HTR-8/SVneo (cell line): ENCODE data around the gene TIMP3.

Experiments used
- DNase-seq: peaks from one replicate; pipeline ENCODE4 v3.0.0; 2011; ENCODE audit warnings: low spot score, mixed read lengths; ENCODE audit not compliant: insufficient read length
- FAIRE-seq: peaks from 2 replicates; lab custom pipeline; 2011; peaks lifted over from hg19 to GRCh38; lab: Jason Lieb, UNC

The TIMP3 gene

GRCh38 chr22:32824531-32825312, 23.2 kb downstream of the TIMP3 start:
- no peak for DNase-seq
- FAIRE-seq, result no peak

DNA sequence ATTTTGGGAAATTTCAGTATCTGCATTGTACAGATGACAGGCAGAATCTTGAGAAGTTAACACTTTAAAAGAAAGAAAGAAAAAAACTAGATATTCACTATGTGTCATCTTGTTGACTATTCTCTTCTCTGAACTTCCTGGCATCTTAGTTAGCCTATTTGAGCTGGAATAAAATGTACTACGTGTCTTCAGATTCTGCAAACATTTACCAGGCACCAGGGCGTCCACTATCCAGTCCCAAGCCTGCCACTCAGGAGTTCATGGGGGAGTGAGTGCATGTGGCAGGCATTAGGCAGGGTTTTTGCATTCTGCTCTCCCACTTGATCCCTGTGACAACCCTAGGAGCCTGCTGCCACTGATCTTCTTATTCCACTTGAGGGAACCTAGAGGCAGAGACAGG, 25.0 kb downstream of the TIMP3 start:
- FAIRE-seq, result no peak
- no peak for DNase-seq

GRCh38 chr22:32827049-32827602, 25.6 kb downstream of the TIMP3 start:
- no peak for DNase-seq
- FAIRE-seq, result no peak

DNA sequence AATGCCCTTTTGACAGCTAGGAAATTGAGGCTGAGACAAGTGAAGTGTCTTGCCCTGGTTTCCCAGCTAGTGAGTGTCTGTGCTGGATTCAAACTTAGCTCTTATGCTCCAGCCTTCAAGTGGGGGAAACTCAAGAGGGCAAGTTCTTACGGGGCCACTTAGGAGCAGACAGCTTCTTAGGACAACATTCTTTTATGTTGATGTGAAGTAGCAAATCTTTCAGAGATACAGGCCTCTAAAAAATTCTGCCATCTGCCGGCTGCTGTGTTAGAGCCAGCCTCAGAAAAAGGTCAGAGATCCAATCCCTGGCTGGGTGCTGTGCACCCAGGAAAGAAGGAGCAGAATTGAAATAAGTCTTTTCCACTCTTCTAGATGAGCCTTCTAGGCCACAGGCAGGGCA, 26.6 kb downstream of the TIMP3 start:
- FAIRE-seq (no peak), DNase-seq (no peak)

GRCh38 chr22:32828561-32828960, 27.1 kb downstream of the TIMP3 start:
- no peak for DNase-seq
- no peak for FAIRE-seq

- DNase-seq (no peak), FAIRE-seq (no peak)
Measured at GRCh38 chr22:32829451-32829851, 27.9 kb downstream of the TIMP3 start.

DNA sequence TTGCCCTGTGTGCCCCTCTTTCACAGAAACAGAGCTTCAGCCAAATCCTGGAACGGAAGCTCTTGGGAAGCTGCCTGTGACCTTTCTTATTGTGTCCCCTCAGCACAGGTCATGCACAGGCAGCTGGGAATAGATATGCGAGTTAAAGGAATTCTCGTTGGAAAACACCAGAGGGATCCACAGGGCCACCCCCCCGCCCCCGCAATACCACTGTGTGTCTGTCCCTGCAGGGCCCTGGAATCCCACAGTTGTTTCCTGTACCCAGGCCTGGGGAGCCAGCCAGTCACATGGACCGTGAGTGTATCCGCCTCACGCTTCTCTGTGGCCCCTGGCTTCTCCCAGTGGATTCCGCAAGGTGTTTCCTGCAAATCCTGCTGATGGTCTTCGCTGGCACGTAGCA, 29.0 kb downstream of the TIMP3 start:
- FAIRE-seq, result no peak

DNA sequence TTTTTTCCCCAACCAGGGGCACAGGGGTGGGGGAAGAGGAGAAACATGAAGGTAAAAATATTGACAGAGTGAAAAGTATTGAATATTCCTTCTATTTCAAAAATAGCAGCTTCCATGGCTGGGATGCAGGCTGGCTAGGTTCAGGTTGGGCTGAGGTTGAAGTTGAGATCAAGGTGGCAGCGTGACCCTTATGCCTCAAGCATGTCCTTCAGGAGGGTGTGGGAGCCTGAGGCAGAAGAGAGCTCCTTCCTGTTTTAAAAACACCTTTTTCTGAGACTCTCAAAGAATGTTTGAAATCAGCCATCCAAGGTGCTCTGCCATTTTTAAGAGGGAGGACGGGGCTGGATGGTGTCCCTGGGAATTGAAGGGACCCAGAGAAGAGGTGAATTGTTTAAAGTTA, 29.5 kb downstream of the TIMP3 start:
- DNase-seq (no peak), FAIRE-seq (no peak)

More for the DNA sequence above, 29.0 kb downstream of the TIMP3 start:
- no peak for DNase-seq

DNA sequence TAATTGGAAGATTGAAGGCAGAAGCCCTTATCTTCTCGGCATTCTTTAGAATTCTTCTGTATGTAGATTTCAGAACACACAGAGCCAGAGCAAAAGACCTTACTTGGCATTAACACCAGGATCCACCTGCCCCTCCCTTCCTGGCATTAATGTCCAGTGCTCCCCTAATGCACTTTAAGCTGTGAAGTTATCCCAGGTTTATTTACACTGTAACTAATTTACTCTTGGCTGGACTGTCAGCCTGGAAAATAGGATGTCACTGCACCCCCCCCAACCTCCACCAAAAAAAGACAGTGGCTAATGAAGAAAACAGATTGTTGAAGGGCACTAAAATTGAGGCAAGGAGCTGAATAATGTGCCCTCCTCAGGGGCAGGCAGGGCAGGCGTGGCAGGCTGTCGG, 30.1 kb downstream of the TIMP3 start:
- no peak for DNase-seq
- no peak for FAIRE-seq

GRCh38 chr22:32832174-32832573, 30.7 kb downstream of the TIMP3 start:
- DNase-seq, result no peak
- no peak for FAIRE-seq

DNA sequence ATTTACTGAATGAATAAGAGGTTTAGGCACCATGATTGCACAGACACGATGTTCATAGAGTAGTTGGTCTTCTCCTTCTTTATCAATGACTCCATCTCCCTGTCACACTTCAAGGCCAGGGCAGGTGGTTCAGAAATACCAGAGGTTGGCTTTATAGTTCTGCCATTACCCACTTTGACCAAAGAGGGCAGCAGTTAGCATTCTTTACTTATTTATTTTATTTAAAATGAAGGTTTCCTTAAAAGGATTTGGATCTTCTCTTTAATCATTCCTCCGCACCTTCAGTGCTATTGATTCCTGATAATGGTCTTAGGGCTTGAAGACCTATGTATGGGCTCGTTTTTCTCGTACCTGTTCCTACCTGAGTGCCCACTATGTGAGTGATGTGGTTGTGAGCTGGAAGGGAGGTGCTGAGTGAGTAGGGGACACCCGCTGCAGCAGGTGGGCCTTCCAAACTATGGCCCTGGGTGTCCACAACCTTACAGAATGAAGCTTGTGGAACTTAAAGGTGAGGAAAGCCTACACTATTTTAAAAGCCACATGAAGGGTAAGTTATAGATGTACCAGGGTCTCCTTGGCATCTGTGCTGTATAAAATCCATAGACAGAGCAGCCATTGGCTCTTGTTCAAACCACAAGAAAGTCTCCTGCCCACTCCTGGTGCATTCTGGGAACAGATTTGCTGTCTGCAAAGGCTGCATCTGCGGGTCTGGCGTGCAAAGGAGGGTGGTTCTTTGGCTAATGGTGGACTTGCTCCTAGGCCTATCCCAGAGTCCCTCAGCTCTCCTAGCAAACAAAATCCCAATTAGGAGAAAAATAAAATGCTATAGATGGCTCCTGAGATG, 35.0 kb downstream of the TIMP3 start:
- FAIRE-seq (no peak), DNase-seq (no peak)

GRCh38 chr22:32837142-32837541, 35.6 kb downstream of the TIMP3 start:
- no peak for DNase-seq
- no peak for FAIRE-seq

- FAIRE-seq (no peak), DNase-seq (no peak)
Measured at GRCh38 chr22:32837803-32838202, 36.3 kb downstream of the TIMP3 start.

- DNase-seq (no peak), FAIRE-seq (no peak)
Measured at GRCh38 chr22:32839831-32840584, 38.5 kb downstream of the TIMP3 start.

GRCh38 chr22:32841175-32841574, 39.7 kb downstream of the TIMP3 start:
- DNase-seq (no peak), FAIRE-seq (no peak)

DNA sequence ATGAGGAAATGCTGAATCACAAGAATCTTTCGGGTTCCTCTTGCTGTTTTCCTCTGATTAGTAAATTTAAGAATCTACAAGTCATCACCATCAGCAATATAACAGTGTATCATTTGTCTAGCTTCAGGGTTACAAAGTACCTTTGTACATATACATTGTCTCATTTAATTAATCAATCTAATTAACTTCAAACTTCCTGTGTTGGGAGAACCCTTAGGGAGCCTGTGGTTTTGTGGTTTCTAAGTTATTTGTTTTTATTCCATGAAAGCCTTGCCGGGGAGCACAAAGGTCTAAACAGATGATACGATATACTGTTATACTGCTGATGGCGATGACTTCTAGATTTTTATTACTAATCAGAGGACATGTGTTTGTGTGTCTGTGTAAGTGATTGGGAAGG, 41.0 kb downstream of the TIMP3 start:
- DNase-seq, result no peak
- FAIRE-seq, result no peak

GRCh38 chr22:32843300-32843699, 41.8 kb downstream of the TIMP3 start:
- DNase-seq (no peak), FAIRE-seq (no peak)

DNA sequence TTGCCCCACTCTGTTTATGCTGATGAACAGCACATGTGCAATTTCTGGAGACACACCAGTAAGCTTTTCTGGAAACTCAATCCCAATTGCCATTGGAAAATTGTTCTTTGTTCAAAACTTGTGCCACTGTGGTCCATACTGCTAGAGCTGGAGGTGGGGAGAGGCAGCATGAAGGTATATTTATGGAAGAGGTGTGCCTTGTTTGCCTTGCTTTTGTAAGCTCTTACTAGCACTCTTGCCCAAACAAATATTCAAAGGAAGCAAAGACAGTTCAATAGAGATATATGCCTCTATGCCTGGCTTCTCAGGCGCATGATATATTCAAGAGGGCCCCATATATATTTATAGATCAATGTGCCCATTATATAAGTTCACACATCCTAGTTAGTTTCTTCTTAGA, 42.7 kb downstream of the TIMP3 start:
- no peak for DNase-seq
- no peak for FAIRE-seq

DNA sequence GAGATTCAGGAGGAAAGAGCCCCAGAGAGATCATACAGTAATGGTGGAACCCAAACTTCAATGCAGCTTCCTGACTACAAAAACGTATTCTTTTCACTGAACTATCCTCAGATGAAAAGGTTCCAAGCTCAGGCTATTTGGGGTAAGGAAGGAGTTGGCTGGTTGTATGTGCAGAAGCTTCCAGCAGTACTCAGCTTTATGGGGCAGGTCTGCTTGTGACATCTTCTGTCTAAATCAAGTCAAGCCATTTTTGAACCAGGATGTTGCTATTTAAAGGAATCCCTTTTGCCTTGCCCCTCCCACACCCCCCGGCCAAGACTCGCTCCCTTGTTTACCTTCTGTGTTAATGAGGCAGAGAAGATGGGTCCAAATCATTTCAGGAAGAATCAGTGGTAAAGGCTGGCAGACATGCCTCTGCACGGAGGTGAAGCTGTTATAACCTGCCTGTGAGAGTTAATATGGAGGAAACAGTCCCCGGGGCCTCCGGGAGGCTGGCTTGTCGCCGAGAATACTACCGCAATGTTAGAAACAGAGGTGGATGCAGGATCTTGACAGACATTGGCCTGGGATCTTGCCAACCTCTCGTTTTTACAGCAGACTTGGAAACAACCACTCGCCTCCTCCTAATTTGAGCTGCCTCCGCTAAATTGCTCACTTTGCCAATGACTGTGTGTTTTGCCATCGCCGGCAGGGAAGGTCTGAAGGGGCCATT, 45.4 kb downstream of the TIMP3 start:
- FAIRE-seq (no peak), DNase-seq (no peak)

- DNase-seq (no peak), FAIRE-seq (no peak)
Measured at GRCh38 chr22:32848226-32848625, 46.7 kb downstream of the TIMP3 start.
